GM19438 (cell line): ENCODE results near the gene DCDC2C.
"Not testable (repeated sequence)": the region's sequence is repeated elsewhere in the genome, so short reads cannot be mapped to it uniquely, and the experiment has no call there.

Source experiments
- ATAC-seq: cut with Tn5 transposase; IDR thresholded peaks from one replicate; pipeline ENCODE4 v1.9.1; 2021; ENCODE audit warnings: low read depth; ENCODE audit not compliant: unreplicated experiment

Gene DCDC2C

DNA sequence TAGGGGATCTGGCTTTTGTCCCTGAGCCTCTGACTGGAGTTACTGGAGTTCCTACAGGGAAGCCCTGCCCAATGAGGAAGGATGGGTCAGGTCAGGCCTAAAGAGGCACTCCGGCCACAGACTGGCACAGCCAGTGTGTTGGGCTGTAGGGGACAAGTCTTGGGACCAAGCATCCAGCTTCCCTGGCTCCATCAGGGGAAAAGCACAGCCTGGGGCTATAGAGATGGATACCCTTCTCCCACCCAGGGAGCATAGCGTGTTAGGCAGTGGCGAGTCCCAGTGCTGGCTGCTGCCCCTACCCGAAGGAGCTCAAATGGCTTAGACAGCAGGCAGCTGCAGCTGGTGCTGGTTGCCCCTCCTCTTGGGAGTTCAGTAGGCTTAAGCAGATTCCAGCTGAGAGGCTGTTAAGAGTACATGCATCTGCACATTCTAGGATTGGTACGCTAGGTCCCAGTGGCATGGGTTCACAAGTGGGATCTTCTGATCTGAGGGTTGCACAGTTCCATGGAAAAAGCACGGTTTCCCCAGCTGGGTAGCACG, 111.4 kb downstream of the DCDC2C start:
- no peak for ATAC-seq

DNA sequence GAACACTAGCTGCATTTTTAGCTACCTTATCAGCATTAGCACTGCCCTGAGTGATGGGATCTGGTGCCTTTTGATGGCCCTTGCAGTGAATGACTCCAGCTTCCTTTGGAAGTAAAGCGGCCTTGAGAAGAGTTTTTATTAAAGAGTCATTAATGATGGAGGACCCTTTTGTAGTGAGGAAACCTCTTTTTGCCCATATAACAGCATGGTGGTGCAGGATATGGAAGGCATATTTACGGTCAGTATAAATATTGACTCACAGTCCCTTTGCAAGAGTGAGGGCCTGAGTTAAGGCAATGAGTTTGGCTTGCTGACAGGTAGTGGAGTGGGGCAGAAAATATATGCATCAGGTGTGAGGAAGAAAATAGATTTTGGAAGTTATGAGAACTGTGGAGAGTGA, 113.8 kb downstream of the DCDC2C start:
- not testable (repeated sequence) for ATAC-seq

DNA sequence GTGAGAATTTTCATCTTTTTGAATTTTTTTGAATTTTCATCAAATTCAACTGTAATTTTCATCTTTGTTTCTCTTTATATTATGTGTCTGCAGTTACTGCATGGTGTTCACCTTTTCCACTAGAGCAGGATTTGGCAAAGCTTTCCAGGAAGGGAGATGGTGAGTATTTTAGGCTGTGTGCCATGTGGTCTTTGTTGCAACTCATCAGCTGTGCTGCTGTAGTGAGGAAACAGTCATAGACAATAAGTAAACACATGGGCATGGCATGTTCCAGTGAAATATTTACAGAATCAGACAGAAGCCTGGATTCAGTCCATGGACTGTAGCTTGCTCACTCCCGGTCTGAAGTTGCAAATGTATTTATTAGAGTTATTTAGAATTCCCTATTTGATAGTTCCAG, 120.4 kb downstream of the DCDC2C start:
- ATAC-seq = no peak

DNA sequence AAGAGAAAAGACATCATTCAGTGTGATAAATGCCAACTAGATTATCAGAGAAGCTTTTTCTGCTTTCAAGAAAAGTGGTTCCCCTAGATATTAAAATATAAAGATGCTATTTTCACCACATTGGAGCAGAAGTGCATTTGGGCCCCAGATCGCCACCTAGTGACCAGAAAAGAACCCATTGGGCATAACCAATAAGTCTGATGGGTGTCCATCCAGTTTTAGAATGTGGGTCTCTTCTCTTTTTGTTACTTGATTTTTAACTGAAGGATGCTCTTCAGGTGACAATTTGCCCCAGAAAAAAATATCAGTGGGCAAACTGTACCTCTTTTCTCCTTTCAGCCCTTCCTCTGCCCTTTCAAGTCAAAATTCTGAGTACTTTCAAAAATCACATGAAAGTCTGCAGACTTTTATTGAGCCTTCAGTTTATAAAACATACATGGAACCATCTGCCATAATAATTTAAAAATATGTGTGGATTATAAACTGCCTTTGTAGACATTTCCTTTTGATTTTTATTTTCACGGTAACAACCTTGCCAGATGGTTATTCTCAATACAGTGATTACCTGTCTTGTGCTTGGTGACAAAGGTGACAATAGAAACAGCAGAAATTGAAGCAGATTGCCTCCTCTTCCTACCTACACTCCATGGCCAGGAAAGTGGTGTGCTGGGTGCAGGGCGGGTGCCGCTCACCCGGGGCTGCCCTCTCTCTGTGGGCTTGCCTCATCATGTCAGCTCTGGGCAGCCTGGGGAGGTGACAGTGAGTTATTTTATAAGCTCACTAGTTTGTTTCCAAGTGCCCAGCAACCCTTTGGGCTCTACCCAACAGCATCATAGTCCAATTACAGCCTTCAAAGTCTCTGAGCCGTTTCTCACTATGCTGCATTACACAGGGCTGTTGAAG, 124.5 kb downstream of the DCDC2C start:
- ATAC-seq = no peak

DNA sequence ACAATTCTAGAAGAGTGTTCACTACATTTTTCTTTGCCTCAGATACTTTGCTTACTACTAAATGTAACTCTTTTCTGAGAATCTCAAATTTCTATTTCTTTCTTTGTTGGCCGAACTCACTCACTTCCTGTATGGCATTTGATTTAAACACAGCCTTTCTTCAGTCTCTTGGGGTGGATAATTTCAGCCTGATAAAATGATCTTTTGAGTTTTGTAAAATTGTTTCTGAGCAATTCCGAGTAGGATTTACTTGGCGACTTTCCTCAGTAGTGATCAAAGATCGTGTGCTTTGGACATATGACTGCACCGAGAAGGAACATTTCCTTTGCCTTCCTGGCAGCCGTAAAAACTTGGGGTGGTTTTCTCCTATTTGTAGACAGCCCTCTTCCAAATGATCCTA, 127.4 kb downstream of the DCDC2C start:
- no peak for ATAC-seq

DNA sequence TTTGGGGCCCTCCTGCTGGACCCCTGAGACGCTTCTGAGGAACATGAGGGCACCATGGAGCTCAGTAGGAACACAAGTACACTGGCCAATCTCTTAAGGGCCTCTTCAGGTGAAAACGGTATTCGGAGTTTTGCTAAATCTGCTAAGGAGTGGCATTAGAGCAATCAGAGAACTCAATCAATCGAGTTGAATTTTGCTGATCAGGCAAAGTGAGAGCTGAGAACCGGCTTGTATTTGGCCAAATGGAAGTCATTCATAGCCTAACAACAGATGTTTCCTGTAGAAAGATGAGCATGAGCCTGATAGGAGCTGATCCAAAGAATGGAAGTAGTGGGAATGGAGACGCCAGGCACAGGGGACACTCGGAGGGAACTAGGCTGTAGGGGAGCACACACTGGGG, 133.7 kb downstream of the DCDC2C start:
- ATAC-seq = no peak

DNA sequence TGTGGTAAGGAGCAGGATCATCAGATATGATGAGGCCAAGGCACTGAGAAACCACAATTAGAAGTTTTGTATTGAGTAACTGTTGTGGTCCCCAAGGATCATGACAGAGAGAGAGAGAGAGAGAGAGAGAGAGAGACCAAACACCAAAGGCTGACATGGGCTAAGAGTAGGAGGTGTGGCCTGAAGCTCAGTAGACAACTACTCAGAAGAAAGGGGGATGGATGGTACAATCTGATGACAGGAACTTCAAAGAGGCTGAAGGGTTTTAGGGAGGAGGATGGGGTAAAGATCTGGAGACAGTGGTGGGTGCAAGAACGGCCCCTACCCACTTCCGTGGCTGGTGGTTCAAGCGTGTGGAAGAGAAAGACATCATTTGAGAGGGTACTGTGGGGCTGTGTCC, 135.0 kb downstream of the DCDC2C start:
- ATAC-seq = no peak

DNA sequence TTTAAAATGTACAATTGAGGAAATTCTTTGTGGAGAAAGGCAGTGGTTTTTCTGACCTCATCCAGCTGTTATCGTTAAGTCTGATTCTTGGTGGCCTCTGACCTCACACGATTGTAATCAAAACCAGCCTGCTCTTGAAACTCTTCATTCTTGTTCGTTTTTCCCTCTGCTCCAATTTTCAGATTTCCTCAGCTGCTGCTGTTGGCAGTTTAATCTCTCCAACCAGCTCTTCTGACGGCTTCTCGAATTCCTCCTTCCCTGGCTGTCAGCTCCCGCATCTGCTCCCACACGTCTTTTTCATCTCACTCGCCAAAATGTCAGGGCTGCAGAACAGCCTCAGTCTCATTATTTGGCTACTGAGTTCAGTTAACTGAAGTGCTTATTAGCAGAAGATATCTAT, 136.1 kb downstream of the DCDC2C start:
- no peak for ATAC-seq

DNA sequence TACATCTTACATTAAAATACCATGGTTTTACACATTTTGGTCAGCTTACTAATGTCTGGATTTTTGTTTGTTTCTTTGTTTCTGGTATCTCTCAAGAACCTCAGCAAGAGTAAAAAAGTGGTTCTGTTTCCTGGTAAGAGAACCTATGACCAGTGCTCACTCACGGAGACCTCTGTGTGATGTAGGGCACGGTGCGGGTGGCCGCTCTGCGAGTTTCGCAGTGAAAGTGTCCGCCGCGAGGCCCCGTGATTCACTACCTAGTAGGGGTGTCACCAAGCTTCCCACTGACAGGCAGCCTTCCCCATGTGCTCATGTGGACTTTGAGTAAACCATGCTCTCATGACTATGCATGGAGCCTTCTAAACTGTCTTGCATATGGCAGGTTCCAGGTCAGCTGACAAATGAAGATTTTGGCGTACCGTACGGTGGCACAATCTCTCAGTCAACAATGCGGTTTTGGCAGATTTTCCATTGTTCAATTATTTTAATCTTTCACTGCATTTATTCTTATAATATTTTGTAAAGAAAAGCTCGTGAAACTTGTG, 137.3 kb downstream of the DCDC2C start:
- ATAC-seq = no peak

DNA sequence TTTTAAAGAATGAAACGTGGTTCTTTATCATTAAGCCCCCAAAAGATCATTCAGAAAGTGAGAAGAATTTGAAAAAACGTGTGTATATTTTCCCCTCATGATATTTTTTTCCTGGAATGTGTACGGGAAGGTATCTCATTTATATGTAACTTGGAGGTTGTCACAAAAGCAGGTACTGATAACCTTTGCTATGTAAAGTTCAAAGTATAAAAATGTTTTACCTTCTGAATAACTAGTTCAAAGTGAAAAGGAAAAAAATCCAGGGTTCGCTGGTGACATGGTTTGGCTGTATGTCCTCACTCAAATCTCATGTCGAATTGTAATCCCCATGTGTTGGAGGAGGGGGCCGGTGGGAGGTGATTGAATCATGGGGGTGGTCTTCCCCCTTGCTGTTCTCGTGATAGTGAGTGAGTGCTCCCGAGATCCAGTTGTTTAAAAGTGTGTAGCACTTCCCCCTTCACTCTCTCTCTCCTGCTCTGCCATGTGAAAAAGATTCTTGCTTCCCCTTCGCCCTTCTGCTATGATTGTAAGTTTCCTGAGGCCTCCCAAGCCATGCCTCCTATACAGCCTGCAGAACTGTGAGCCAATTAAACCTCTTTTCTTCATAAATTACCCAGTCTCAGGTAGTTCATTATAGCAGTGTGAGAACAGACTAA, 144.2 kb downstream of the DCDC2C start:
- no peak for ATAC-seq

DNA sequence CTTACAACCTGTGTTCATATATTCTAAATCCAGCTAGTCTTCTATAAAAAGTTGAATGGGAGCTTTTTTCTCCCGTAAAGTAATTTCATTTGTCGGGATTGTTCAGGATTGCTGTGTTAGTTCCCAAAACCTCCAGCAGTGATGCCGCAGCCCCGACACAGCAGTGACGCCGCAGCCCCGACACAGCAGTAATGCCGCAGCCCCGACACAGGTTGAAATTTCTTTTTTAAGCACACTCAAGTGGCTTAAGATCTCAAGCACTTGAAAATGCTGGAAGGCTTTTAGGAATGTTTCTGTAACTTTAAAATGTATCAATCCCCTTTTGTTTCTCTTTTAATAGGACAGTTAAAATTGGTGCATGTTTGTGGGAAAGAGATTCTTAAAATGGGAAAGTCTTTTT, 145.4 kb downstream of the DCDC2C start:
- no peak for ATAC-seq

DNA sequence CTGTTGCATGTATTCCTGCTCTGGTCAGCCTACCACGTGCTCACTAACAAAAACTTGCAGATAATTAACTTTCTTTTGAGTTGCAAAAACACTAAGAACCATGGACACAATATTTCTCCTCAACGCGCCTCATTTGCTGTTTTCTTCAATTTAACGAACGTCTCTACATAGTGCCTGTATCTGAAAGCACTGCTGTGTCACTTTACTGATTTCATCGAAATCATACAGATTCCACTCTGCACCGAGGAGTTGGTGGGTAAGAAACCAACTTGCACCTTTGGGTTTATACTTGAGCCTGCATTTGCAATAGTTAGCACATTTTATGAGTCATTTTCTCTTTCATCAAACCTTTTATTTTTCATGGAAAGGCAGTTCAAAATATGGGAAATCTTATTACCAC, 145.8 kb downstream of the DCDC2C start:
- no peak for ATAC-seq

DNA sequence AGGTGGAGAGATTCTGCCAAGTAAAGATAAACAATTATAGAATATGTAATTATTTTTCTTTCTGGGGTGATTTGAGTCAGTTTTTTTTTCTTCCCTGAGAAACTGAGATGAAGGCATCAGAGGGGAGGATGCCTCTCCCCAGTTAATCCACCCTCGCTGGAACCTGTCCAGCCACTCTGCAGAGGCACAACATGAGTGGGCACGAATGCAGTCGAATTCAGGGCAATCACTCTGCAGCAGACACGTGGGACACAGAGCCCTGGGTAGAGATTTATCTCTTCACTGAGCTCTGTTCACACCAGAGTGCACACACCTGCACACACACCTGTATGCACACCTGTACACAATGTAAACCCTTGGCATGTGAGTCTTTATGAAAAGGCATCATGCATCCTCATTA, 154.2 kb downstream of the DCDC2C start:
- no peak for ATAC-seq

DNA sequence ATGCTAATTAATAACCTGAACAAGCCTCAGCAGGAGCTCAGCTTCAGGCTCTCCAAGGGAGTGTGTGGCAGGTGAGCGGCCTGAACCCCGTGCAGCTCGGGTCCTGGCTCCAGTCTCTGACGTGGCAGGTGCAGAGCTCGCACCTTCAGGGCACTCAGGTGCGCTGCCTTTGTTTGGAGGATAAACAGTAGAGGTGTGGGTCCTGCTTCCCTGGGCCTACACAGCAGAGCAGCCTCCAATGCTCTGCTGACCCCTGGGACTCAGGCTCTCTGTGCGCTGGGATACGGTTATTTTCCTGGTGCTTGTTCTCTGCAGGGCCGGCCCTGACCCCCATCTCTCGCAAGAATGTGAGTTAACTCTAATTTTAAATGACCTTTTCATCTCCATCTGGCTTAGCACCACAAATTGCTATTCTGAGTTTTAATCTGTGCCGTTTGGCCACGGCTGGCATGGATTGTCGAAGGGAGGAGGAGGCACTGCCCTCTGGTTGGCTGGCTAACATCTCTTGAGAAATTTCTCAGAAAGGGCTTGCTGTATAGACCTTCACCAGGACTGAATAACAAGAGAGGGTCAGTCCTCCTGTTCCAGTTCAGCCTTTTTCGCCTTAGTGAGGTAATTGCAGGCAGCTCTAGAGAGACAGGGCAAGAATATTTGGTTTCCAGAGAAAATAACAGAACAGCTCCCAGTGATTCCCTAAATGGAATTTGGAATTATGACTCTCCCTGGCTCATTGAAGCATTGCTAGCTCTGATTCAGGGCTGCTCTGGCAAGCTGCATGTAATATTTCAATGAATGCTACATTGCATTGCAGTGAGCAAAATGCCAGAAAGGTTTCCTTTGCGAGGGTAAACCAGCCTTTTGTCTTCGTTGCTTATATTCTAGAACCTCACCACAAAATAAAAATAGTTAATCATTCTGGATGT, 161.8 kb downstream of the DCDC2C start:
- ATAC-seq = no peak

DNA sequence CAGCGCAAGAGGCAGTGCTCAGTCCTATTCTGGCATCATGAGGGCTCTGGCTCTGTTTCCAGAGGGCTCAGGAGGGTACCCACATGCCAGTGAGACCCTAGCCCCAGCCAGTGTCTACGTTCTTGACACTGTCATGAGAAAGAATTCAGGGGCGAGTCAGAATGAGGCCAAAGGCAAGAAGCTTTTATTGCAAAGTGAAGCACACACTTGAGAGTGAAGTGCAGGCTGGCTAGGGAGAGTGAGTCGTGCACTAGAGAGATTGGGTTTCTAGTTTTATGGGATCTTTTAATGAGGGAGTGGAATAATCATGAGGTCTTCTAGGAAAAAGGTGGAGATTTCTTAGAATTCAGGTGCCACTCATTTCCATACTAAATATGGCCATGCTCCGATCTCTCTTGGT, 164.1 kb downstream of the DCDC2C start:
- no peak for ATAC-seq

DNA sequence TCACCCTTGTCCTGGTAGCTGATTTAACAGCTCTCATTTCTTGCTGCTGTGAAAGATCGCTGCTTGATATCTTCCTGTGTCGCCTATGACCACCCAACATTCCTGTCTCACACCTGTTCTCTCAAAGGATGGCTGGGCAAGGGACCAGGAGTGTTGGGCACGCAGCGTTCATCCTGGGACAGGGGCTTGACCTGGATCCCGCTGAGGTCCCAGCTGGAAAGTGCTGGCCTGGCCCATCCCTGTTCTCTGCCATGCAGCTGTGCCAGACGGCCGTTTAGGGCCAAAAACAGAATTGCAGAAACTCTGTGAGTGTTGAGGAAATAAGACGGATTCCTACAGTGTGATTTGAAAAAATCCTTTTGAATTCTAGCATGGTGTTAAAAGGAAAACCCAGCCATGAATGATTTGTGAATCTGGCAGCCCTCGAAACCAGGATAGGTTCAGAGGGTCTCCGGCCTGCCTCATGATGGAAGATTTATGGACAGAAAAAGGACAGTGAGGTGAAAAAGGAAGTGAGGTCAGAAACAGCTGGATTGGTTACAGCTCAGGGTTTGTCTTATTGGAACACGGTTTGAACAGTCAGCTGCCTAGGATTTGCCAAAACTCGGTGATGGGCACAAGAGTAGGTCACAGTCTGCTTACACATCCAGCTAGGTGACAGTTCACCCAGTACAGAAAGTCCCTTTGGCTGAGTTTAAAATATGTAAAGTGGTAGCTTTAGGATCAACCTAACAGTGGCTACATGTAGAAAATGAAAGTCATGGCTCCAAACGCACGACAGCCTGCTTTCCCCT, 164.8 kb downstream of the DCDC2C start:
- no peak for ATAC-seq

DNA sequence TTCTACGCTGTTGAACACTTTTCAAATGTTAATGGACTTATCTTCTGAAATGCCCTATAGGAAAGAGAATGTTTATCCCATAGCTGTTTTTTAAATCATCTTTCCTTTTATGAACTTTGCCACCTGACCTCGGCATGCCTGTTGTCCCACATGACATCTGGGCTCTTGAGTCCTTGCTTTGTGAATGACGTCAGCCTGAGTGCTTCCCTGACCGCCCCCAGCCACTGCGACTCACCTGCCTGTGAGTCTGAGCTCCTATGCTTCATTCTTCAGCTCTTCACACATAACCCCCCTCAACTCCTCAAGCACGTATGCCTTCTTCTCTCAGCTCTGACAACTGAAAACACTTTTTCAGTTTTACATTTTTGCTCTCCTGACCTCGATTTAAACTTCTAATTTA, 166.8 kb downstream of the DCDC2C start:
- no peak for ATAC-seq

DNA sequence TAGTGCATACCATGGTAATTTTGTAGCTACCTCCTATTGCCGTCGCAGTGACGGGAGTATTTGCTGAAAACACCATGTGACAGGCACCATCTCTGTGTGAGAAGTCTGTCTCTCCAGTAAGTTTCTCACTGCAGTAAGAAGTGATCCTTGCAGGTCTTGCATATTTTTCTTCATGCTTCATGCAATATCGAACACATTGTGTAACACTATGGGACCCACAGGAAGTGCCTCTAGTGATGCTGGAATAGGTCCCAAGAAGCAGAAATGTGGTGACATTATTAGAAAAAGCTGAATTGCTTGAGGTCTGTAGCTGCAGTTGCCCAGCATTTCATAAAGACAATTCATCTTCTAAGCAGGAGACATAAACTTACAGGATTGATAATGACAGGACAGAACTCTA, 167.6 kb downstream of the DCDC2C start:
- no peak for ATAC-seq

DNA sequence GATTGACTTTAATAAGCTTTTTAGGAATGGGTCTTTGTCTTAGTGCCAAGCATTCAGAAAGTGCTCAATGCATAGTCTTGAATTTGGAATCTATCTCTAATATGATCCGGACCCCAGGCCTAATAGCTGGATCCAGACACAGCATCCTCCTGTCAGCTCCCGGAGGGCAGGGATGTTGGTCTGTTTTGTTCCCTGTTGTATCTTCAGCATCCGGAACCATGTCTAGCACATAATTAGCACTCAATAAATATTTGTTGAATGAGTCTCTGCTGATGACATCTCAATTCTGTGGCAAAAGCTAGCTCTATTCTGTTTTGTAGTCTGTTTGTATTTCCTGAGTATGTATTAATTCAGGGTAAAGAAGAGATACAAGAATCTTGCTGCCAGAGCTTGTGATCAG, 169.1 kb downstream of the DCDC2C start:
- ATAC-seq = no peak

DNA sequence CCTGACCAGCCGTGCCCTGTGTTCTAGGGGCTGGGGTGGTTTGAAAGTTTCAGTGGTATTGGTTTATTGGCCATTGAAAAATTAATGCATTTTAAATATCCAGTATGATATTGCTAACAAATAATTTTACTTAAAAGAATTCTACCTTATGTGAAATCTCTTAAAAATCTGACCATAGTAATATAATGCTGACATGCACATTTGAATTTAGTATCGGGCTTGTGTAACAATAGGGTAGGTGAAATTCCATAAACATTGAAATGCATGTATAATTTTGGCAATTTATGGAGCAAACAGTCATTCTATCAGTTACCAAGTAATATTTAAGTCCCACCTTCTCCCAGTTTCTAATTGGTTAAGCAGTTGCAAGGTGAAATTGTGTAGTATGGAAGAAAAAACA, 170.5 kb downstream of the DCDC2C start:
- ATAC-seq = no peak
